GM23338 (cell line): ENCODE measurements around the gene RGS16. TPM values are rescaled to one million over a fixed set of nuclear protein-coding genes. Genes with fewer than 3 reads are reported as not detected.

Experiments
- ATAC-seq: fragments of 200-7000 bp; cut with Tn5 transposase; 3 replicates; pipeline ENCODE4 v1.9.1; 2020
- DNase-seq: peaks from one replicate; pipeline ENCODE4 v3.0.0-alpha.2; 2015; ENCODE audit warnings: low spot score
- H2AFZ ChIP-seq: fragments of 200-600 bp; sonication (generic); 2 replicates; pipeline ENCODE4 v1.8.0; 2016; ENCODE audit warnings: antibody characterized with exemption, mild to moderate bottlenecking, moderate library complexity
- H3F3A ChIP-seq: fragments of 200-600 bp; sonication (generic); replicated peaks from 2 replicates; pipeline ENCODE4 v1.8.0; 2017; ENCODE audit warnings: antibody characterized with exemption, mixed run types, low read depth
- H3K27ac ChIP-seq: fragments of 200-600 bp; sonication (generic); 2 replicates; pipeline ENCODE4 v1.6.1; 2016; ENCODE audit warnings: low read depth
- H3K27me3 ChIP-seq: fragments of 200-600 bp; sonication (generic); 2 replicates; pipeline ENCODE4 v1.8.0; 2016; ENCODE audit warnings: mild to moderate bottlenecking, mixed run types, moderate library complexity; ENCODE audit not compliant: insufficient read depth
- H3K36me3 ChIP-seq: fragments of 200-600 bp; sonication (generic); 2 replicates; pipeline ENCODE4 v1.8.0; 2016; ENCODE audit warnings: mild to moderate bottlenecking; ENCODE audit not compliant: insufficient read depth
- H3K4me1 ChIP-seq: fragments of 200-600 bp; sonication (generic); 2 replicates; pipeline ENCODE4 v1.8.0; 2016; ENCODE audit warnings: mild to moderate bottlenecking, moderate library complexity; ENCODE audit not compliant: insufficient read depth
- H3K4me2 ChIP-seq: fragments of 200-600 bp; sonication (generic); 2 replicates; pipeline ENCODE4 v1.7.1; 2017; ENCODE audit warnings: mixed run types
- H3K4me3 ChIP-seq: fragments of 200-600 bp; sonication (generic); 2 replicates; pipeline ENCODE4 v1.6.1; 2016; ENCODE audit warnings: mixed run types
- H3K79me2 ChIP-seq: fragments of 200-600 bp; sonication (generic); replicated peaks from 2 replicates; pipeline ENCODE4 v1.8.0; 2017; ENCODE audit warnings: mild to moderate bottlenecking; ENCODE audit not compliant: insufficient read depth
- H3K9me2 ChIP-seq: fragments of 200-600 bp; sonication (generic); 2 replicates; pipeline ENCODE4 v1.8.0; 2017; ENCODE audit not compliant: insufficient read depth
- H4K20me1 ChIP-seq: fragments of 200-600 bp; sonication (generic); replicated peaks from 2 replicates; pipeline ENCODE4 v1.8.0; 2017; ENCODE audit warnings: mild to moderate bottlenecking; ENCODE audit not compliant: insufficient read depth
- H3K27ac Mint-ChIP-seq: 2 replicates; pipeline ENCODE4 v1.8.0; 2020; ENCODE audit warnings: inconsistent platforms, mild to moderate bottlenecking, moderate library complexity, mixed read lengths
- H3K27me3 Mint-ChIP-seq: 3 replicates; pipeline ENCODE4 v1.8.0; 2022; ENCODE audit warnings: low read depth, mild to moderate bottlenecking, moderate library complexity, mixed read lengths, inconsistent platforms; ENCODE audit not compliant: insufficient read depth, poor library complexity
- H3K36me3 Mint-ChIP-seq: 3 replicates; pipeline ENCODE4 v1.8.0; 2021; ENCODE audit warnings: low read depth, mild to moderate bottlenecking, inconsistent platforms, moderate library complexity, mixed read lengths
- H3K4me1 Mint-ChIP-seq: 3 replicates; pipeline ENCODE4 v1.8.0; 2020; ENCODE audit warnings: mild to moderate bottlenecking, inconsistent platforms, mixed read lengths
- H3K4me3 Mint-ChIP-seq: 3 replicates; pipeline ENCODE4 v1.8.0; 2021; ENCODE audit warnings: moderate library complexity, mild to moderate bottlenecking, inconsistent platforms, mixed read lengths
- H3K9me3 Mint-ChIP-seq: 3 replicates; pipeline ENCODE4 v1.8.0; 2020; ENCODE audit warnings: moderate library complexity, mild to moderate bottlenecking, inconsistent platforms, mixed read lengths
- CREB1 ChIP-seq: fragments of 250-450 bp; sonication (Bioruptor Pico); IDR thresholded peaks from 2 replicates; pipeline ENCODE4 v1.5.0; 2020; ENCODE audit warnings: low read depth, mild to moderate bottlenecking, moderate library complexity
- CTCF ChIP-seq, 2 experiments: fragments of 200-600 bp in 1 of 2; sonication (generic) in 1 of 2; conservative IDR thresholded peaks; 2 replicates each; pipeline versions ENCODE4 v1.5.1 to v1.6.1; 2016 to 2017; ENCODE audit warnings: antibody characterized with exemption in 2 of 2, low read depth in 2 of 2, mild to moderate bottlenecking in 2 of 2, moderate library complexity in 1 of 2
- ETS1 ChIP-seq: IDR thresholded peaks from 2 replicates; pipeline ENCODE4 v1.6.1; 2016; ENCODE audit warnings: antibody characterized with exemption
- EZH2 ChIP-seq: fragments of 200-600 bp; sonication (generic); IDR thresholded peaks from one replicate; pipeline ENCODE4 v1.8.0; 2017; ENCODE audit warnings: antibody characterized with exemption, mild to moderate bottlenecking, low read depth; ENCODE audit not compliant: unreplicated experiment
- EZH2phosphoT487 ChIP-seq: fragments of 200-600 bp; sonication (generic); IDR thresholded peaks from one replicate; pipeline ENCODE4 v1.8.1; 2018; ENCODE audit warnings: antibody characterized with exemption; ENCODE audit not compliant: unreplicated experiment
- JUNB ChIP-seq: IDR thresholded peaks from one replicate; pipeline ENCODE4 v1.6.1; 2016; ENCODE audit warnings: antibody characterized with exemption; ENCODE audit not compliant: unreplicated experiment
- NANOG ChIP-seq: IDR thresholded peaks from 2 replicates; pipeline ENCODE4 v1.6.1; 2016; ENCODE audit warnings: antibody characterized with exemption, borderline replicate concordance
- POLR2AphosphoS5 ChIP-seq: IDR thresholded peaks from 2 replicates; pipeline ENCODE4 v1.6.1; 2016; ENCODE audit warnings: antibody characterized with exemption, low read depth
- REST ChIP-seq: IDR thresholded peaks from one replicate; pipeline ENCODE4 v1.6.1; 2018; ENCODE audit warnings: antibody characterized with exemption; ENCODE audit not compliant: unreplicated experiment
- STAT1 ChIP-seq: IDR thresholded peaks from one replicate; pipeline ENCODE4 v1.6.1; 2016; ENCODE audit warnings: antibody characterized with exemption; ENCODE audit not compliant: unreplicated experiment
- ZNF114 ChIP-seq: fragments of 250-450 bp; sonication (Bioruptor Pico); IDR thresholded peaks from 2 replicates; pipeline ENCODE4 v1.5.0; 2020; ENCODE audit warnings: mild to moderate bottlenecking, moderate library complexity
- ZNF331 ChIP-seq: fragments of 250-450 bp; sonication (Bioruptor Pico); IDR thresholded peaks from 2 replicates; pipeline ENCODE4 v1.5.0; 2020; ENCODE audit warnings: low read depth, mild to moderate bottlenecking, moderate library complexity
- ZNF462 ChIP-seq: fragments of 250-450 bp; sonication (Bioruptor Pico); IDR thresholded peaks from 2 replicates; pipeline ENCODE4 v1.5.0; 2020; ENCODE audit warnings: mild to moderate bottlenecking, moderate library complexity
- polyA plus RNA-seq: library from polyadenylated mRNA; unstranded; fragments of >200 nt; fragmentation: Nextera tagmentation; extraction: Ambion mirVana; gene quantifications from 2 replicates; pipeline ENCODE4 v1.2.1, GENCODE V29; 2016
- total RNA-seq: library from RNA; depleted of rRNA; stranded (reverse); fragments of >200 nt; shearing (Covaris generic); gene quantifications from 2 replicates; pipeline ENCODE4 v1.2.3, GENCODE V29; 2014

The RGS16 gene
- total and polyA plus RNA-seq, 2 experiments from 2014 or later, result 15.4 to 31.6 TPM

- ATAC-seq, result no peak
- TF ChIP-seq JUNB (no peak), EZH2phosphoT487 (no peak), ETS1 (no peak), POLR2AphosphoS5 (no peak), REST (no peak), NANOG (no peak), ZNF114 (CRISPR knock-in tag) (no peak), ZNF331 (CRISPR knock-in tag) (no peak), CTCF (conservative IDR thresholded peaks at IDR 0.05; ENCODE audit: low read depth in 2 of 2) (no peak), CREB1 (CRISPR knock-in tag) (no peak), STAT1 (no peak), ZNF462 (CRISPR knock-in tag) (no peak), EZH2 (no peak)
- Histone ChIP-seq H3K4me2 (no peak overlapping the region), H2AFZ (no peak overlapping the region), H3K79me2 (no peaks in the 10 kb centered on the region), H3F3A (no peaks in the 10 kb centered on the region), H3K4me3 (no peak overlapping the region), H3K9me2 (no peaks in the 10 kb centered on the region), H4K20me1 (no peaks in the 10 kb centered on the region), H3K27ac (no peak overlapping the region), H3K27me3 (no peaks in the 10 kb centered on the region), H3K4me1 (peaks cover 29% of the 10 kb centered on the region), H3K36me3 (no peaks in the 10 kb centered on the region)
- Mint-ChIP-seq H3K36me3 (no peaks in the 10 kb centered on the region), H3K4me1 (peaks cover 41% of the 10 kb centered on the region), H3K4me3 (no peak overlapping the region), H3K9me3 (no peaks in the 10 kb centered on the region), H3K27ac (no peak overlapping the region), H3K27me3 (no peaks in the 10 kb centered on the region)
- DNase-seq, result no peak
These were observed 27.8 kb upstream of the RGS16 start for GRCh38 chr1:182631954-182632353.
